Neural cell (in vitro differentiated cells): ENCODE measurements around the gene NME8. TPM values are rescaled to one million over a fixed set of nuclear protein-coding genes. Genes with fewer than 3 reads are reported as not detected.
A peak's percentile ranks its signal among the peaks of the same experiment; 100 is the strongest.

Source experiments
- H2AFZ ChIP-seq: fragments of 200-600, 300-800 bp; sonication (generic), shearing (Covaris generic); 2 replicates; pipeline ENCODE4 v1.6.0; 2014; ENCODE audit warnings: low read depth, mild to moderate bottlenecking, antibody characterized with exemption, low read length, moderate library complexity
- H3F3A ChIP-seq: fragments of 200-600 bp; shearing (Covaris generic); 2 replicates; pipeline ENCODE4 v1.6.1; 2016; ENCODE audit warnings: mild to moderate bottlenecking, moderate library complexity, mixed read lengths, antibody characterized with exemption, low read length; ENCODE audit not compliant: insufficient read depth, poor library complexity, severe bottlenecking
- H3K27ac ChIP-seq: fragments of 200-600, 300-800 bp; sonication (generic), shearing (Covaris generic); 2 replicates; pipeline ENCODE4 v1.5.1; 2014; ENCODE audit warnings: mild to moderate bottlenecking, low read length, moderate library complexity
- H3K27me3 ChIP-seq: fragments of 300-800, 200-600 bp; sonication (generic), shearing (Covaris generic); 2 replicates; pipeline ENCODE4 v1.6.0; 2014; ENCODE audit warnings: mild to moderate bottlenecking, low read depth, low read length, moderate library complexity; ENCODE audit not compliant: insufficient read depth
- H3K36me3 ChIP-seq: fragments of 300-800, 200-600 bp; sonication (generic), shearing (Covaris generic); 2 replicates; pipeline ENCODE4 v1.5.1; 2014; ENCODE audit warnings: mild to moderate bottlenecking, antibody characterized with exemption, low read length, moderate library complexity; ENCODE audit not compliant: insufficient read depth
- H3K4me2 ChIP-seq: fragments of 300-800, 200-600 bp; sonication (generic), shearing (Covaris generic); 2 replicates; pipeline ENCODE4 v1.6.0; 2014; ENCODE audit warnings: mild to moderate bottlenecking, low read length
- H3K4me3 ChIP-seq: fragments of 300-800, 200-600 bp; sonication (generic), shearing (Covaris generic); 2 replicates; pipeline ENCODE4 v1.5.1; 2014; ENCODE audit warnings: mild to moderate bottlenecking, low read length, moderate library complexity
- H3K79me2 ChIP-seq: fragments of 200-600 bp; shearing (Covaris generic); replicated peaks from 2 replicates; pipeline ENCODE4 v1.6.0; 2014; ENCODE audit warnings: mild to moderate bottlenecking, low read length, moderate library complexity; ENCODE audit not compliant: insufficient read depth
- H3K9ac ChIP-seq: fragments of 300-800, 200-600 bp; sonication (generic), shearing (Covaris generic); 2 replicates; pipeline ENCODE4 v1.6.1; 2016; ENCODE audit warnings: mild to moderate bottlenecking, low read length, mixed read lengths
- H3K9me2 ChIP-seq: fragments of 200-600 bp; shearing (Covaris generic); 2 replicates; pipeline ENCODE4 v1.6.1; 2016; ENCODE audit warnings: mild to moderate bottlenecking, low read length, mixed read lengths; ENCODE audit not compliant: insufficient read depth
- H3K9me3 ChIP-seq: fragments of 200-600, 300-800 bp; sonication (generic), shearing (Covaris generic); 2 replicates; pipeline ENCODE4 v1.6.1; 2016; ENCODE audit warnings: mild to moderate bottlenecking, mixed run types, low read length, moderate library complexity, mixed read lengths
- H4K20me1 ChIP-seq: fragments of 200-600 bp; shearing (Covaris generic); 2 replicates; pipeline ENCODE4 v1.6.1; 2016; ENCODE audit warnings: mild to moderate bottlenecking, mixed run types; ENCODE audit not compliant: insufficient read depth
- EP300 ChIP-seq: fragments of 450-650 bp; conservative IDR thresholded peaks from 2 replicates; pipeline ENCODE4 v1.6.1; 2014; ENCODE audit warnings: antibody characterized with exemption, mild to moderate bottlenecking, moderate library complexity; ENCODE audit not compliant: poor library complexity, severe bottlenecking
- EZH2 ChIP-seq: fragments of 200-600, 300-800 bp; shearing (Covaris generic), sonication (generic); IDR thresholded peaks from 2 replicates; pipeline ENCODE4 v1.6.1; 2014; ENCODE audit warnings: antibody characterized with exemption, low read length, borderline replicate concordance, mild to moderate bottlenecking; ENCODE audit not compliant: insufficient read depth, poor library complexity, severe bottlenecking
- MXI1 ChIP-seq: fragments of 450-650 bp; conservative IDR thresholded peaks from 2 replicates; pipeline ENCODE4 v1.6.1; 2014; ENCODE audit warnings: antibody characterized with exemption, mild to moderate bottlenecking; ENCODE audit not compliant: poor library complexity, severe bottlenecking
- POLR2AphosphoS5 ChIP-seq: IDR thresholded peaks from 2 replicates; pipeline ENCODE4 v1.6.1; 2012
- RAD21 ChIP-seq: fragments of 450-650 bp; conservative IDR thresholded peaks from 2 replicates; pipeline ENCODE4 v1.6.1; 2014; ENCODE audit warnings: antibody characterized with exemption, mild to moderate bottlenecking, moderate library complexity
- SMC3 ChIP-seq: fragments of 450-650 bp; conservative IDR thresholded peaks from 2 replicates; pipeline ENCODE4 v1.6.1; 2014; ENCODE audit warnings: antibody characterized with exemption, mild to moderate bottlenecking, moderate library complexity; ENCODE audit not compliant: poor library complexity
- TAF1 ChIP-seq: IDR thresholded peaks from 2 replicates; pipeline ENCODE4 v1.6.1; 2012; ENCODE audit warnings: low read depth
- polyA plus RNA-seq: library from polyadenylated mRNA; depleted of rRNA; stranded (reverse); fragments of >200 nt; gene quantifications from 2 replicates; pipeline ENCODE4 v1.2.3, GENCODE V29; 2014
- TF ChIP-seq, protein P1 (sequence below): fragments of 450-650 bp; IDR thresholded peaks from 2 replicates; pipeline ENCODE4 v1.5.1; 2014; ENCODE audit warnings: antibody characterized with exemption, mild to moderate bottlenecking, moderate library complexity; ENCODE audit not compliant: poor library complexity, severe bottlenecking
- TF ChIP-seq, protein P2 (sequence below): IDR thresholded peaks from 2 replicates; pipeline ENCODE4 v1.6.1; 2012; ENCODE audit warnings: borderline replicate concordance

NME8 gene
- polyA plus RNA-seq, 1 donor from 2014 or later: not detected

DNA sequence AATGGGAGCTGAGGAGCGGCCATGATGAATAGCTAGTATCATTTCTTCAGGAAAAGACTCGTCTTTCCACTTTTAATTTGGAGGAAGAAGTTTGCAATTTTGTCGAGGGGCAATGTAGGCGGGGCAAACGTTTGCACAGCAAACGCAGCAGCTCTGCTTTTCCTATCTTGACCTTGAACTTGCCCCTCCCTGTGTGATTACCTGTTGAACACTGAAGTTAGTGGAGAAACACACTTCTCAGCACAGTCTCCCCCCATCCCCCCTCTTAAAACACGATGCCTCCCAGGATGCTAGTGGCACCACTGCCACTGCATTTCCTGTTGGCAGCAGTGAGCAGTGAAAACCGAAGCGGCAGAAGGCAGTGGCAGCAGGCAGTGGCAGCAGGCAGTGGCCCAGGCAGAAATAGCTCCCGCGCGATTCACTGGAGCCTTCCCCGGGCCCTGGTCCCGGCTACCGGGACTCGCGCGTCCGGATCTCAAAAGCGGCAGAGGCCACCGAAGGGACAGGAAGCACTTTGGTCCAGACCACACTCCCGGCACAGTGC lies 72.0 kb downstream of the NME8 start, which contains the start of gene EPDR1:
Gene EPDR1 (plus strand): TSS at position 336 of the 544 bp plus-strand sequence. CDS start 300 bp downstream, outside the sequence.
- H3K9me2 ChIP-seq: no peaks in the 10 kb centered on the region
- H3K4me2 ChIP-seq: peak within 1 kb of the TSS; percentile 61
- H3F3A ChIP-seq: no peaks in the 10 kb centered on the region
- H2AFZ ChIP-seq: no peak within 1 kb of the TSS
- H4K20me1 ChIP-seq: no peaks in the 10 kb centered on the region
- no peaks in the 10 kb centered on the region for H3K79me2 ChIP-seq
- H3K36me3 ChIP-seq: no peaks in the 10 kb centered on the region
- H3K27ac ChIP-seq: no peak within 1 kb of the TSS
- H3K9me3 ChIP-seq: no peaks in the 10 kb centered on the region
- H3K9ac ChIP-seq: peak within 1 kb of the TSS; percentile 38
- peak within 1 kb of the TSS; percentile 72 for H3K4me3 ChIP-seq
- H3K27me3 ChIP-seq: peaks cover 68% of the 10 kb centered on the region
- TF ChIP-seq, protein P1, sequence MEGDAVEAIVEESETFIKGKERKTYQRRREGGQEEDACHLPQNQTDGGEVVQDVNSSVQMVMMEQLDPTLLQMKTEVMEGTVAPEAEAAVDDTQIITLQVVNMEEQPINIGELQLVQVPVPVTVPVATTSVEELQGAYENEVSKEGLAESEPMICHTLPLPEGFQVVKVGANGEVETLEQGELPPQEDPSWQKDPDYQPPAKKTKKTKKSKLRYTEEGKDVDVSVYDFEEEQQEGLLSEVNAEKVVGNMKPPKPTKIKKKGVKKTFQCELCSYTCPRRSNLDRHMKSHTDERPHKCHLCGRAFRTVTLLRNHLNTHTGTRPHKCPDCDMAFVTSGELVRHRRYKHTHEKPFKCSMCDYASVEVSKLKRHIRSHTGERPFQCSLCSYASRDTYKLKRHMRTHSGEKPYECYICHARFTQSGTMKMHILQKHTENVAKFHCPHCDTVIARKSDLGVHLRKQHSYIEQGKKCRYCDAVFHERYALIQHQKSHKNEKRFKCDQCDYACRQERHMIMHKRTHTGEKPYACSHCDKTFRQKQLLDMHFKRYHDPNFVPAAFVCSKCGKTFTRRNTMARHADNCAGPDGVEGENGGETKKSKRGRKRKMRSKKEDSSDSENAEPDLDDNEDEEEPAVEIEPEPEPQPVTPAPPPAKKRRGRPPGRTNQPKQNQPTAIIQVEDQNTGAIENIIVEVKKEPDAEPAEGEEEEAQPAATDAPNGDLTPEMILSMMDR: peak; percentile 55
- no peak for TF ChIP-seq EZH2

DNA sequence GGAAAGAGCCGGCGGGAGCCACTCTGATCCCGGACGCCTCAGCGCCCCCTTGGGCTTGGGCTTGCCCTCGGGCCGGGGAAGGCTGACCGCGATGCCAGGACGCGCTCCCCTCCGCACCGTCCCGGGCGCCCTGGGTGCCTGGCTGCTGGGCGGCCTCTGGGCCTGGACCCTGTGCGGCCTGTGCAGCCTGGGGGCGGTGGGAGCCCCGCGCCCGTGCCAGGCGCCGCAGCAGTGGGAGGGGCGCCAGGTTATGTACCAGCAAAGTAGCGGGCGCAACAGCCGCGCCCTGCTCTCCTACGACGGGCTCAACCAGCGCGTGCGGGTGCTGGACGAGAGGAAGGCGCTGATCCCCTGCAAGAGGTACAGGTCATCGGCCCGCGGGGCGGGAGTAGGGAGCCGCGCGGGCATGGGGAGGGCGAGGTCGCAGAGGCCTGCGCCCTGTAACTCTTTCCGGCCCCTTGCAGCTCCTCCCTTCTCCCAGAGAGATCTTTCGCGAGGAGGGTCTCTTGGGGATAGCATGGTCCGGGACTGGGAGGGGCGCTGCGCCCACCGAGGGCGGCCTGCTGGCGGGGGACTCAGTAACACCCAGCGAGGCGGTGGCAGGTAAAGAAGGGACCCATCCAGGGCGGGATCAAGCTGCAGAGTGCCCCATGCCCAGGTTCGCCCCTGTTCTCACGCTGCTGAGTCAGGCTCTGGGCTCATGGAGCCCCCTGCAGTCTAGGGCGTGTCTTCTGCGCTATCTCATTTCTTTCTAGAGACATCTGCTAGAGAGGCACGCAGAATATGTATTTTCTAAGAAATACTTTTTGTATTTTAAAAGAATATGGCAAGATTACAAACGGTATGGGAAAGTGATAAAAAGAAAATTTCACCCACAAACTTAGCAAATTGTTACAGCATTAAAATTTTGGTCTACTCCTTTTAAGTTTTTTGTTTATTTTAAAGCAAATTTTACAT lies 72.7 kb downstream of the NME8 start:
- Histone ChIP-seq H3K4me3 (peak overlapping the region; percentile 72), H3K4me2 (peak overlapping the region; percentile 61), H3K36me3 (no peaks in the 10 kb centered on the region), H3F3A (no peaks in the 10 kb centered on the region), H3K79me2 (no peaks in the 10 kb centered on the region), H3K9me3 (no peaks in the 10 kb centered on the region), H3K27me3 (peaks cover 61% of the 10 kb centered on the region), H3K9ac (peak overlapping the region; percentile 38), H4K20me1 (no peaks in the 10 kb centered on the region), H2AFZ (no peak overlapping the region), H3K9me2 (no peaks in the 10 kb centered on the region), H3K27ac (no peak overlapping the region)
- peak; percentile 28 for TF ChIP-seq EP300
- TF ChIP-seq TAF1: no peak
- no peak for TF ChIP-seq MXI1
- TF ChIP-seq, protein P1: peak; percentile 35
- TF ChIP-seq SMC3: no peak
- TF ChIP-seq EZH2: no peak
- TF ChIP-seq, protein P2, sequence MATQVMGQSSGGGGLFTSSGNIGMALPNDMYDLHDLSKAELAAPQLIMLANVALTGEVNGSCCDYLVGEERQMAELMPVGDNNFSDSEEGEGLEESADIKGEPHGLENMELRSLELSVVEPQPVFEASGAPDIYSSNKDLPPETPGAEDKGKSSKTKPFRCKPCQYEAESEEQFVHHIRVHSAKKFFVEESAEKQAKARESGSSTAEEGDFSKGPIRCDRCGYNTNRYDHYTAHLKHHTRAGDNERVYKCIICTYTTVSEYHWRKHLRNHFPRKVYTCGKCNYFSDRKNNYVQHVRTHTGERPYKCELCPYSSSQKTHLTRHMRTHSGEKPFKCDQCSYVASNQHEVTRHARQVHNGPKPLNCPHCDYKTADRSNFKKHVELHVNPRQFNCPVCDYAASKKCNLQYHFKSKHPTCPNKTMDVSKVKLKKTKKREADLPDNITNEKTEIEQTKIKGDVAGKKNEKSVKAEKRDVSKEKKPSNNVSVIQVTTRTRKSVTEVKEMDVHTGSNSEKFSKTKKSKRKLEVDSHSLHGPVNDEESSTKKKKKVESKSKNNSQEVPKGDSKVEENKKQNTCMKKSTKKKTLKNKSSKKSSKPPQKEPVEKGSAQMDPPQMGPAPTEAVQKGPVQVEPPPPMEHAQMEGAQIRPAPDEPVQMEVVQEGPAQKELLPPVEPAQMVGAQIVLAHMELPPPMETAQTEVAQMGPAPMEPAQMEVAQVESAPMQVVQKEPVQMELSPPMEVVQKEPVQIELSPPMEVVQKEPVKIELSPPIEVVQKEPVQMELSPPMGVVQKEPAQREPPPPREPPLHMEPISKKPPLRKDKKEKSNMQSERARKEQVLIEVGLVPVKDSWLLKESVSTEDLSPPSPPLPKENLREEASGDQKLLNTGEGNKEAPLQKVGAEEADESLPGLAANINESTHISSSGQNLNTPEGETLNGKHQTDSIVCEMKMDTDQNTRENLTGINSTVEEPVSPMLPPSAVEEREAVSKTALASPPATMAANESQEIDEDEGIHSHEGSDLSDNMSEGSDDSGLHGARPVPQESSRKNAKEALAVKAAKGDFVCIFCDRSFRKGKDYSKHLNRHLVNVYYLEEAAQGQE: no peak
- TF ChIP-seq RAD21: peak; percentile 17
- no peak for TF ChIP-seq POLR2AphosphoS5
